K562 (cell line): ENCODE data around the gene NR2F2. TPM values are rescaled to one million over a fixed set of nuclear protein-coding genes. Genes with fewer than 3 reads are reported as not detected.
A peak's percentile ranks its signal among the peaks of the same experiment; 100 is the strongest.

Experiments
- ATF1 ChIP-seq, 2 experiments: fragments of 450-650 bp in 1 of 2; IDR thresholded peaks; 2 replicates each; pipeline ENCODE4 v1.6.1; 2016; ENCODE audit warnings: missing compliant biosample characterization in 1 of 2, missing genetic modification characterization in 1 of 2
- NFIC ChIP-seq: fragments of 450-650 bp; IDR thresholded peaks from 2 replicates; pipeline ENCODE4 v1.6.1; 2017; ENCODE audit warnings: mild to moderate bottlenecking, inconsistent platforms
- NR2C1 ChIP-seq, 2 experiments: fragments of 450-650 bp; IDR thresholded peaks; 2 replicates each; pipeline ENCODE4 v1.6.1; 2017; ENCODE audit warnings: mild to moderate bottlenecking in 2 of 2, antibody characterized with exemption in 1 of 2, inconsistent platforms in 1 of 2, missing compliant biosample characterization in 1 of 2, missing genetic modification characterization in 1 of 2
- SRF ChIP-seq, 2 experiments: fragments of 250-450, 450-650 bp in 1 of 2; sonication (Bioruptor Pico) in 1 of 2; sonication (generic) in 1 of 2; formaldehyde crosslinking; IDR thresholded peaks; 2 replicates each; pipeline versions ENCODE4 v1.5.0 to v1.5.1; 2020 to 2022; ENCODE audit warnings: mild to moderate bottlenecking in 1 of 2, missing genetic modification reagents in 1 of 2
- ZFX ChIP-seq: sonication (generic); formaldehyde crosslinking; IDR thresholded peaks from 2 replicates; pipeline ENCODE4 v1.8.0; 2022; ENCODE audit warnings: mild to moderate bottlenecking, missing genetic modification reagents, moderate library complexity
- polyA plus RNA-seq, 8 experiments: library from polyadenylated mRNA; depleted of rRNA in 4 of 8; stranded (reverse) in 5 of 8; unstranded in 3 of 8; fragments of >200 nt; fragmentation: Nextera tagmentation in 2 of 8; fragmentation: Illumina TruSeq in 1 of 8; extraction: Ambion mirVana in 2 of 8; extraction: Trizol in 1 of 8; gene quantifications; 2 replicates each; pipeline versions ENCODE4 v1.2.1 to v1.2.3, GENCODE V29; 2011 to 2014; ENCODE audit warnings: inconsistent platforms in 1 of 8, missing spikeins in 1 of 8
- total RNA-seq, 7 experiments: library from RNA; depleted of rRNA in 6 of 7; stranded (reverse); fragments of >200 nt in 6 of 7; fragmentation: Illumina TruSeq in 2 of 7; extraction: Trizol in 2 of 7; gene quantifications; 2 replicates each; pipeline versions ENCODE4 v1.2.1 to v1.2.3, GENCODE V29; 2011 to 2021; ENCODE audit warnings: low replicate concordance in 1 of 7
- TF ChIP-seq, protein P1 (sequence below): sonication (generic); formaldehyde crosslinking; IDR thresholded peaks from 2 replicates; pipeline ENCODE4 v1.8.1; 2023; ENCODE audit warnings: mild to moderate bottlenecking, missing genetic modification reagents, moderate library complexity

Gene NR2F2
- total and polyA plus RNA-seq, 9 of the 15 experiments (the other 6 are each of a cell fraction or from before 2014, with no cell fraction given), result 6.0 to 51.8 (median 11.1) TPM

DNA sequence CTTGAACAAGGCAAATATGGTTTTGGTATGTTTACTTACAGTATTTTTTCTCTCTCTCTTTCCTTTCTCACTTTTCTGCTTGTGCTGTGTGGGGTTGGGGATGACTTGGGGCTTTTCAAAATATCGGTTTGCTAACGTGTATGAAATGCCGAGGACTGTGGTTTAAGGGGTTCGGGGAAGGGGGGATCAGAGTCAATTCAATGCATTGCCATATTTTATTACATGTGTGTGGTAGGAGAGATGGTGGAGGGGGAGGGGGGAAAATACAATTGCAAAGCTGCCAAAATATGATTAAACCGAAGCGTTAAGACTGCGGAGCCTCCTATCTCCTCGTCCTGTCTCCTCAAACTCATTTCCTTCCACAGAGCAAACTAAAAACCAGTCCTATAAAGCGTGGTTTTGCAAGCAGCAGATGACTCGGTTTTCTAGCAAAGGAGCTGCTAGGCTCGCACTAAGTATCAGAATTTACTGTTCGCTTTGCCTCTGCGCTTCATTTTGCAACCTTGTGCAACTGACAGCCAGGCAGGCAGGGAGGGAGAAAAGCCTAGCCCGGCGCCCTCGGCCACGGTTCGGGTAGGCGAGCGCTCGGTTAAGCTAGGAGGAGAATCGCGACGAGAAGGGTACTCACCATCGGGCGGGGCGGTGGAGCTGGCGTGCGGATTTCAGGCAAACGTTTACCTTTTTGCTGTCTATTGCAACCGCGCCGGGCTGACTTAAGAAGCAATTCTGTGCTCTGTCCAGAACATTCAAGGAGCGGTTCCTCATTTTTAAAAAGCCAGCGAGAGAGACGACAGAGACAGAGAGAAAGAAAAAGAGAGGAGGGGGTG is 4.0 kb upstream of the NR2F2 start (continued):
- TF ChIP-seq ZFX (CRISPR knock-in tag) (peak; percentile 23; the same call in 1 of the 2 replicates), NR2C1 (IDR thresholded peaks at IDR 0.05) (no peak), NR2C1 (tag; IDR thresholded peaks at IDR 0.05) (no peak), NFIC (peak; percentile 15; the same call in 1 of the 2 replicates), SRF (CRISPR knock-in tag; IDR thresholded peaks at IDR 0.05) (0 out of 4 replicates have a peak, but pooled peaks of 1 of the 2 experiments have one; percentile 24), ATF1 (CRISPR knock-in tag; IDR thresholded peaks at IDR 0.05) (no peak), ATF1 (tag; IDR thresholded peaks at IDR 0.05) (0 out of 2 replicates have a peak, but pooled peaks have one; percentile 31)
- TF ChIP-seq, protein P1, sequence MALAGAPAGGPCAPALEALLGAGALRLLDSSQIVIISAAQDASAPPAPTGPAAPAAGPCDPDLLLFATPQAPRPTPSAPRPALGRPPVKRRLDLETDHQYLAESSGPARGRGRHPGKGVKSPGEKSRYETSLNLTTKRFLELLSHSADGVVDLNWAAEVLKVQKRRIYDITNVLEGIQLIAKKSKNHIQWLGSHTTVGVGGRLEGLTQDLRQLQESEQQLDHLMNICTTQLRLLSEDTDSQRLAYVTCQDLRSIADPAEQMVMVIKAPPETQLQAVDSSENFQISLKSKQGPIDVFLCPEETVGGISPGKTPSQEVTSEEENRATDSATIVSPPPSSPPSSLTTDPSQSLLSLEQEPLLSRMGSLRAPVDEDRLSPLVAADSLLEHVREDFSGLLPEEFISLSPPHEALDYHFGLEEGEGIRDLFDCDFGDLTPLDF, result no peak
